Stimulated activated memory B cell treated with anti-CD40 and anti-IgM and Interleukin-4, amounts not matched to agents 10 μg/mL and 1 μg/mL and 100 μg/mL, for 72 hours (primary cell): ENCODE results near the gene NUBPL.

ENCODE experiments used
- ATAC-seq: fragments of 150-1000 bp; cut with Tn5 transposase; 2 replicates; pipeline ENCODE4 v1.10.0; 2021
- H3K27ac Mint-ChIP-seq: one replicate; pipeline ENCODE4 v1.8.0; 2022; ENCODE audit warnings: mild to moderate bottlenecking, mixed read lengths
- H3K27me3 Mint-ChIP-seq: one replicate; pipeline ENCODE4 v1.8.0; 2022; ENCODE audit warnings: mixed read lengths
- H3K36me3 Mint-ChIP-seq: one replicate; pipeline ENCODE4 v1.8.0; 2022; ENCODE audit warnings: mixed read lengths
- H3K4me1 Mint-ChIP-seq: one replicate; pipeline ENCODE4 v1.8.0; 2022; ENCODE audit warnings: mixed read lengths
- H3K4me3 Mint-ChIP-seq: one replicate; pipeline ENCODE4 v1.8.0; 2022; ENCODE audit warnings: mild to moderate bottlenecking, moderate library complexity, mixed read lengths
- H3K9me3 Mint-ChIP-seq: one replicate; pipeline ENCODE4 v1.8.0; 2022; ENCODE audit warnings: mixed read lengths

The NUBPL gene

GRCh38 chr14:31895646-31896045 lies 334.4 kb downstream of the NUBPL start:
- Mint-ChIP-seq H3K36me3 (peaks cover 6% of the 10 kb centered on the region), H3K4me1 (peaks cover 21% of the 10 kb centered on the region), H3K27ac (no peak overlapping the region), H3K4me3 (no peak overlapping the region), H3K9me3 (peaks cover 3% of the 10 kb centered on the region), H3K27me3 (no peaks in the 10 kb centered on the region)
- ATAC-seq = no peak

GRCh38 chr14:31897581-31898186 lies 336.5 kb downstream of the NUBPL start:
- Mint-ChIP-seq H3K27ac (no peak overlapping the region), H3K36me3 (peaks cover 6% of the 10 kb centered on the region), H3K4me3 (no peak overlapping the region), H3K9me3 (peaks cover 3% of the 10 kb centered on the region), H3K27me3 (no peaks in the 10 kb centered on the region), H3K4me1 (peaks cover 21% of the 10 kb centered on the region)
- no peak for ATAC-seq

- Mint-ChIP-seq H3K4me3 (no peak overlapping the region), H3K27ac (peak overlapping the region; percentile 73)
Measured at GRCh38 chr14:31898838-31899528, 337.8 kb downstream of the NUBPL start.

GRCh38 chr14:31902002-31902401 lies 340.8 kb downstream of the NUBPL start:
- peaks cover 3% of the 10 kb centered on the region for H3K9me3 Mint-ChIP-seq
- ATAC-seq = no peak
- H3K36me3 Mint-ChIP-seq = peaks cover 6% of the 10 kb centered on the region
- H3K27ac Mint-ChIP-seq = no peak overlapping the region
- H3K4me3 Mint-ChIP-seq = no peak overlapping the region
- H3K27me3 Mint-ChIP-seq = no peaks in the 10 kb centered on the region
- H3K4me1 Mint-ChIP-seq = peaks cover 8% of the 10 kb centered on the region

More at GRCh38 chr14:31898838-31899528, 337.8 kb downstream of the NUBPL start:
- Mint-ChIP-seq H3K9me3 (peaks cover 3% of the 10 kb centered on the region), H3K27me3 (no peaks in the 10 kb centered on the region), H3K4me1 (peaks cover 21% of the 10 kb centered on the region), H3K36me3 (peaks cover 6% of the 10 kb centered on the region)
- peak; percentile 86 for ATAC-seq

- Mint-ChIP-seq H3K36me3 (peaks cover 6% of the 10 kb centered on the region), H3K27me3 (no peaks in the 10 kb centered on the region)
- ATAC-seq = no peak
Measured at GRCh38 chr14:31902945-31903646, 341.9 kb downstream of the NUBPL start.

GRCh38 chr14:31909977-31910376 lies 348.8 kb downstream of the NUBPL start:
- Mint-ChIP-seq H3K4me3 (no peak overlapping the region), H3K4me1 (no peaks in the 10 kb centered on the region)

More at GRCh38 chr14:31902945-31903646, 341.9 kb downstream of the NUBPL start:
- Mint-ChIP-seq H3K9me3 (peaks cover 3% of the 10 kb centered on the region), H3K27ac (no peak overlapping the region), H3K4me1 (peaks cover 8% of the 10 kb centered on the region), H3K4me3 (no peak overlapping the region)

More at GRCh38 chr14:31909977-31910376, 348.8 kb downstream of the NUBPL start:
- no peaks in the 10 kb centered on the region for H3K27me3 Mint-ChIP-seq
- H3K9me3 Mint-ChIP-seq = peaks cover 19% of the 10 kb centered on the region
- no peak overlapping the region for H3K27ac Mint-ChIP-seq
- peaks cover 24% of the 10 kb centered on the region for H3K36me3 Mint-ChIP-seq
- ATAC-seq = no peak
